Lung (tissue), 12 donors: Measurements from ENCODE around the gene TDRD9. TPM values are rescaled to one million over a fixed set of nuclear protein-coding genes. Genes with fewer than 3 reads are reported as not detected.

Experiments used
- ATAC-seq: fragments of 200-7000 bp; cut with Tn5 transposase; one replicate; pipeline ENCODE4 v1.9.1; 2020; ENCODE audit warnings: moderate number of reproducible peaks; ENCODE audit not compliant: insufficient read depth, low FRiP score
- DNase-seq, 3 donors: peaks; one replicate each; pipeline ENCODE4 v3.0.0-alpha.2; 2013 to 2017
- H3K27ac ChIP-seq, 2 donors: one replicate each; pipeline ENCODE4 v1.5.1; 2013; ENCODE audit warnings: mild to moderate bottlenecking in 2 of 2, moderate library complexity in 2 of 2, control low read depth in 1 of 2, inconsistent platforms in 1 of 2, low read depth in 1 of 2, low read length in 1 of 2
- H3K27me3 ChIP-seq, 3 donors: one replicate each; pipeline ENCODE4 v1.5.1; 2013; ENCODE audit warnings: low read length in 2 of 3; ENCODE audit not compliant: control insufficient read depth in 3 of 3, insufficient read depth in 3 of 3
- H3K36me3 ChIP-seq, 4 donors: one replicate each; pipeline ENCODE4 v1.5.1; 2013; ENCODE audit warnings: low read length in 4 of 4, mild to moderate bottlenecking in 1 of 4, moderate library complexity in 1 of 4; ENCODE audit not compliant: control insufficient read depth in 4 of 4, insufficient read depth in 4 of 4
- H3K4me1 ChIP-seq, 5 donors: one replicate each; pipeline ENCODE4 v1.5.1; 2013; ENCODE audit warnings: low read length in 5 of 5, mild to moderate bottlenecking in 2 of 5, moderate library complexity in 1 of 5; ENCODE audit not compliant: control insufficient read depth in 5 of 5, insufficient read depth in 5 of 5
- H3K4me3 ChIP-seq: one replicate; pipeline ENCODE4 v1.5.1; 2013; ENCODE audit warnings: mild to moderate bottlenecking, control low read depth, moderate library complexity
- H3K9ac ChIP-seq, 2 donors: one replicate each; pipeline ENCODE4 v1.5.1; 2013; ENCODE audit warnings: low read length in 2 of 2, control low read depth in 1 of 2; ENCODE audit not compliant: insufficient read depth in 1 of 2
- H3K9me3 ChIP-seq, 4 donors: one replicate each; pipeline ENCODE4 v1.5.1; 2013; ENCODE audit warnings: low read length in 3 of 4, mild to moderate bottlenecking in 1 of 4, moderate library complexity in 1 of 4; ENCODE audit not compliant: control insufficient read depth in 4 of 4, insufficient read depth in 3 of 4
- WGBS, 2 donors: extraction: QIAGEN DNeasy Blood & Tissue Kit; methylation state at CpG; one replicate each; pipeline ENCODE4 v1.1.7; 2013; 5-methylcytosine and 5-hydroxymethylcytosine counted together
- polyA plus RNA-seq, 2 donors: library from polyadenylated mRNA; stranded (reverse); fragments of 200-250 nt; gene quantifications; one replicate each; pipeline ENCODE4 v1.2.1, GENCODE V29; 2013
- total RNA-seq, 2 donors: library from RNA; depleted of rRNA in 1 of 2; stranded (reverse); fragments of >200 nt in 1 of 2; gene quantifications; one replicate each; pipeline ENCODE4 v1.2.1, GENCODE V29; 2014 to 2021
- TF ChIP-seq, protein P1 (sequence below): IDR thresholded peaks from 2 replicates; pipeline ENCODE4 v1.5.1; 2012; ENCODE audit warnings: mild to moderate bottlenecking; ENCODE audit errors: control extremely low read depth, extremely low read depth
- donor health status: control.
- donor health status: control.
- donor health status: Bipolar disorder and iron deficiency.
- donor health status: healthy.
- donor health status: DM: yes; HTN: yes; CAD: no.

The TDRD9 gene
- total and polyA plus RNA-seq, 4 donors, result 2.3 to 8.6 (median 5.3) TPM

DNA sequence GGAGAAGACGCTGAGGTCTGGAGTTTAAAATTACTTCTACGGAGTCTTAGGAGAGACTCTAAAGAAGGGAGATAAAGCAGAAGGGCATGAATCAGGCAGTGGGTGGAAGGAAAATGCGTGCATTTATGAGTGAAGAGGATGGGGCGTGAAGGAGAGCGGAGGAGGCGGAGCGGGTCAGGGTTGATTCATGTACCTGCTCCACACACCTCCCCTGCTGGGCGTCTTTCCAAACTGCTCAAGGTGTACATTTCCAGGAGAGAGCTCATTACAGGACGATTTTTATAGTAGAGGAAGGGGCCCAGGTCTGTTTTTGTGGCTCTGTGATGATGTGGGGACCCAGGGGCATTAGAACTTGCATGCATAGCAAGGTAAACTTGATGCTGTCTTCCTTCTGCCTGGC, 92.2 kb downstream of the TDRD9 start:
- peaks cover 0 to 1% (median 0%) of the 10 kb centered on the region in 4 donors for H3K9me3 ChIP-seq
- WGBS, 2 donors, result 84 to 92% methylated on average over 9 of the region's 9 CpGs
- no peaks in the 10 kb centered on the region for H3K4me1 ChIP-seq
- no peak overlapping the region for H3K9ac ChIP-seq
- H3K27me3 ChIP-seq, result no peaks in the 10 kb centered on the region
- no peak overlapping the region for H3K4me3 ChIP-seq
- H3K36me3 ChIP-seq, result peaks cover 0 to 2% (median 0%) of the 10 kb centered on the region in 4 donors
- ATAC-seq, result no peak
- DNase-seq, result no peak
- TF ChIP-seq, protein P1, sequence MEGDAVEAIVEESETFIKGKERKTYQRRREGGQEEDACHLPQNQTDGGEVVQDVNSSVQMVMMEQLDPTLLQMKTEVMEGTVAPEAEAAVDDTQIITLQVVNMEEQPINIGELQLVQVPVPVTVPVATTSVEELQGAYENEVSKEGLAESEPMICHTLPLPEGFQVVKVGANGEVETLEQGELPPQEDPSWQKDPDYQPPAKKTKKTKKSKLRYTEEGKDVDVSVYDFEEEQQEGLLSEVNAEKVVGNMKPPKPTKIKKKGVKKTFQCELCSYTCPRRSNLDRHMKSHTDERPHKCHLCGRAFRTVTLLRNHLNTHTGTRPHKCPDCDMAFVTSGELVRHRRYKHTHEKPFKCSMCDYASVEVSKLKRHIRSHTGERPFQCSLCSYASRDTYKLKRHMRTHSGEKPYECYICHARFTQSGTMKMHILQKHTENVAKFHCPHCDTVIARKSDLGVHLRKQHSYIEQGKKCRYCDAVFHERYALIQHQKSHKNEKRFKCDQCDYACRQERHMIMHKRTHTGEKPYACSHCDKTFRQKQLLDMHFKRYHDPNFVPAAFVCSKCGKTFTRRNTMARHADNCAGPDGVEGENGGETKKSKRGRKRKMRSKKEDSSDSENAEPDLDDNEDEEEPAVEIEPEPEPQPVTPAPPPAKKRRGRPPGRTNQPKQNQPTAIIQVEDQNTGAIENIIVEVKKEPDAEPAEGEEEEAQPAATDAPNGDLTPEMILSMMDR, result no peak
- H3K27ac ChIP-seq, result no peak overlapping the region

DNA sequence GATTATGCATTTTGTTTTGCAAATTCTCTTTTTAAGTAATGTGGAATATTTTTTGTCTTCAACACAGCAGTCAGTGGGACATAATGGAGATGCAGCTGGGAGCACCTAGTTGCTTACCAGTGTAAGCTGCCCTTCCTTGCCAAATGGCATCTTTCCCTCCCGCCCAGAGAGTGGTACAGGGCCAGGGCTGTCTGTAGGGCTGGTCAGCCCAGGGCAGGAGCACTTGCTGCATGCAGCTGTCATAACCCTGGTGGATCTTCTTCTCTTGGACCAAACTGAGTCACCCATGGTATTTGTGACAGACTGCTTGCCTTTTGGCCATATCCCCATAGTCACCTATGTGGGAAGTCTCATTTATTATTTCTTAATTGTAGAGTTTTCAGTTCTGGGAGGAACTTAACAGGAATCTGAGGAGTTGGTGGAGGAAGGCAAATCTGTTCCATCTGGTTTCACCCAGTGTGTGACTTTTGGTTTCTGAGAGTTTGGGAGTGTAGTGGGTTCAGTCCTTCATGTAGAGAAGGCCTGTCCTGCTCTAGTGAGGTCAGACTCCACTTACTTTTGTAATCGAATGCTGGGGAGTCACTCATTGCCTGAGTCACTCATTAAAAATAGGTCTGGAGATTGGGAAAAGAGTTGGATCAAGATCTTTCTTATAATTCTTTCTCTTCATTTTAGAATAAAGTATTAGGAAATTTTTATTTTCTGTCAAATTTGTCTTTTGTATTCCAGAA, 95.2 kb downstream of the TDRD9 start:
- Histone ChIP-seq H3K4me1 (no peaks in the 10 kb centered on the region), H3K27me3 (no peaks in the 10 kb centered on the region), H3K27ac (no peak overlapping the region), H3K4me3 (no peak overlapping the region), H3K9me3 (no peaks in the 10 kb centered on the region), H3K9ac (no peak overlapping the region), H3K36me3 (no peaks in the 10 kb centered on the region)
- DNase-seq, result no peak
- TF ChIP-seq, protein P1, result no peak
- no peak for ATAC-seq
- 85 to 95% methylated on average over 2 of the region's 2 CpGs for WGBS, 2 donors

DNA sequence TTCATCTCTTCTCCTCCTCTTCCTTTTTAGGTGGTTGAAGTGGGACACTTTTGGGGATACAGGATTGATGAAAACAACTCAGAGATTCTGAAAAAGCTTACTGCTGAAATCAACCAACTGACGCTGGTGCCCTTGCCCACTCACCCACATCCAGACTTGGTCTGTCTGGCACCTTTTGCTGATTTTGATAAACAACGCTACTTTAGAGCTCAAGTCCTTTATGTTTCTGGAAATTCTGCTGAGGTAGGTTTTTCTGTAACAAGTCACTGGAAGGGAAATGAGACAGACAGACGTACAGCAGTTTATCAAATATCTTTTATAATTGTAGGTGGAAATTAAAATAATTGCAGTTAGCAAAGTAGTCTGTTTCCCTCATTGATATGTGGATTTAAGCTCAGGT, 97.3 kb downstream of the TDRD9 start:
- H3K36me3 ChIP-seq, result no peaks in the 10 kb centered on the region
- H3K27me3 ChIP-seq, result no peaks in the 10 kb centered on the region
- H3K9me3 ChIP-seq, result no peaks in the 10 kb centered on the region
- TF ChIP-seq, protein P1, result no peak
- H3K9ac ChIP-seq, result no peak overlapping the region
- no peak overlapping the region for H3K27ac ChIP-seq
- ATAC-seq (no peak), DNase-seq (no peak)
- 86% methylated on average over 3 of the region's 3 CpGs for WGBS, 2 donors
- H3K4me1 ChIP-seq, result no peaks in the 10 kb centered on the region
- H3K4me3 ChIP-seq, result no peak overlapping the region

DNA sequence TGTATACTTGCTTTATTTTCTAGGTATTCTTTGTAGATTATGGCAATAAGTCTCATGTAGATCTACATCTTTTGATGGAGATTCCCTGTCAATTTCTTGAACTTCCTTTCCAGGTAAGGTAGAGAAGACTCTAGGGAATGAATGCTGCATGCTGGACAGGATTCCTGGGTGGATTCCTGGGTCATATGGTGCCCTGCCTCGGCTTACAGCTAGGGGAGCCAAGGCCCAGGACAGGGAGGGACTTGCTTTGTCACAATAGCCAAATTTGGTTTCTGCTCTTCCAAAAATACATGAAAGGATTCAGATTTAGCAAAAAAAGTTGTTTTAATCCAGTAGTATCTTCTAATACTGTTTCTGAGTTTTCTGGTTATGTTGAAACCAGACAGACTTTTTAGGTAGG, 97.8 kb downstream of the TDRD9 start:
- H3K27ac ChIP-seq, result no peak overlapping the region
- no peaks in the 10 kb centered on the region for H3K27me3 ChIP-seq
- WGBS, 2 donors, result 79 to 86% methylated on average over 1 of the region's 1 CpG
- no peaks in the 10 kb centered on the region for H3K36me3 ChIP-seq
- H3K9me3 ChIP-seq, result no peaks in the 10 kb centered on the region
- DNase-seq (no peak), ATAC-seq (no peak)
- H3K9ac ChIP-seq, result no peak overlapping the region
- H3K4me1 ChIP-seq, result no peaks in the 10 kb centered on the region
- TF ChIP-seq, protein P1, result no peak
- no peak overlapping the region for H3K4me3 ChIP-seq
